Smooth muscle cell (in vitro differentiated cells): ENCODE data around the gene ANKRD6. TPM values are rescaled to one million over a fixed set of nuclear protein-coding genes. Genes with fewer than 3 reads are reported as not detected.

ENCODE experiments used
- DNase-seq: peaks from one replicate; lab custom pipeline; 2025; ENCODE audit not compliant: unreplicated experiment; lab: John Stamatoyannopoulos, UW
- H2AFZ ChIP-seq: fragments of 200-600 bp; sonication (generic); 2 replicates; pipeline ENCODE4 v1.6.0; 2016; ENCODE audit warnings: antibody characterized with exemption, low read depth, mild to moderate bottlenecking
- H3F3A ChIP-seq: fragments of 200-600 bp; sonication (generic); 2 replicates; pipeline ENCODE4 v1.6.0; 2017; ENCODE audit warnings: antibody characterized with exemption, low read depth
- H3K27ac ChIP-seq: fragments of 200-600 bp; sonication (generic); 2 replicates; pipeline ENCODE4 v1.5.1; 2016; ENCODE audit warnings: low read depth, mild to moderate bottlenecking
- H3K27me3 ChIP-seq: fragments of 200-600 bp; sonication (generic); 2 replicates; pipeline ENCODE4 v1.6.1; 2016; ENCODE audit warnings: low read depth, mild to moderate bottlenecking
- H3K36me3 ChIP-seq: fragments of 200-600 bp; sonication (generic); 2 replicates; pipeline ENCODE4 v1.5.1; 2016; ENCODE audit warnings: low read depth
- H3K4me1 ChIP-seq: fragments of 200-600 bp; sonication (generic); 2 replicates; pipeline ENCODE4 v1.5.1; 2016; ENCODE audit warnings: low read depth
- H3K4me2 ChIP-seq: fragments of 200-600 bp; sonication (generic); 2 replicates; pipeline ENCODE4 v1.6.0; 2016; ENCODE audit warnings: mild to moderate bottlenecking
- H3K4me3 ChIP-seq: fragments of 200-600 bp; sonication (generic); 2 replicates; pipeline ENCODE4 v1.5.1; 2016; ENCODE audit warnings: mild to moderate bottlenecking
- H3K79me2 ChIP-seq: fragments of 200-600 bp; sonication (generic); 2 replicates; pipeline ENCODE4 v1.6.0; 2016; ENCODE audit warnings: low read depth, mild to moderate bottlenecking
- H3K9ac ChIP-seq: fragments of 200-600 bp; sonication (generic); 2 replicates; pipeline ENCODE4 v1.6.0; 2016; ENCODE audit warnings: low read depth
- H3K9me3 ChIP-seq: fragments of 200-600 bp; sonication (generic); replicated peaks from 2 replicates; pipeline ENCODE4 v1.5.1; 2016; ENCODE audit warnings: low read depth
- H4K20me1 ChIP-seq: fragments of 200-600 bp; sonication (generic); 2 replicates; pipeline ENCODE4 v1.6.0; 2016; ENCODE audit warnings: low read depth
- WGBS: methylation state at CpG from one replicate; pipeline ENCODE4 v1.1.7; 2016; ENCODE audit warnings: low lambda C conversion rate; 5-methylcytosine and 5-hydroxymethylcytosine counted together
- polyA plus RNA-seq: library from polyadenylated mRNA; unstranded; fragments of >200 nt; fragmentation: Nextera tagmentation; extraction: Ambion mirVana; gene quantifications from 2 replicates; pipeline ENCODE4 v1.2.1, GENCODE V29; 2016
- total RNA-seq: library from RNA; depleted of rRNA; stranded (reverse); fragments of >200 nt; gene quantifications from 2 replicates; pipeline ENCODE4 v1.2.3, GENCODE V29; 2014
- TF ChIP-seq, protein P1 (sequence below): fragments of 200-600 bp; sonication (generic); IDR thresholded peaks from 2 replicates; pipeline ENCODE4 v1.5.1; 2017; ENCODE audit warnings: borderline replicate concordance, mild to moderate bottlenecking, antibody characterized with exemption; ENCODE audit not compliant: insufficient read depth, poor library complexity, severe bottlenecking

Gene ANKRD6
- total and polyA plus RNA-seq, 2 experiments from 2014 or later = 5.2 to 10.7 TPM

DNA sequence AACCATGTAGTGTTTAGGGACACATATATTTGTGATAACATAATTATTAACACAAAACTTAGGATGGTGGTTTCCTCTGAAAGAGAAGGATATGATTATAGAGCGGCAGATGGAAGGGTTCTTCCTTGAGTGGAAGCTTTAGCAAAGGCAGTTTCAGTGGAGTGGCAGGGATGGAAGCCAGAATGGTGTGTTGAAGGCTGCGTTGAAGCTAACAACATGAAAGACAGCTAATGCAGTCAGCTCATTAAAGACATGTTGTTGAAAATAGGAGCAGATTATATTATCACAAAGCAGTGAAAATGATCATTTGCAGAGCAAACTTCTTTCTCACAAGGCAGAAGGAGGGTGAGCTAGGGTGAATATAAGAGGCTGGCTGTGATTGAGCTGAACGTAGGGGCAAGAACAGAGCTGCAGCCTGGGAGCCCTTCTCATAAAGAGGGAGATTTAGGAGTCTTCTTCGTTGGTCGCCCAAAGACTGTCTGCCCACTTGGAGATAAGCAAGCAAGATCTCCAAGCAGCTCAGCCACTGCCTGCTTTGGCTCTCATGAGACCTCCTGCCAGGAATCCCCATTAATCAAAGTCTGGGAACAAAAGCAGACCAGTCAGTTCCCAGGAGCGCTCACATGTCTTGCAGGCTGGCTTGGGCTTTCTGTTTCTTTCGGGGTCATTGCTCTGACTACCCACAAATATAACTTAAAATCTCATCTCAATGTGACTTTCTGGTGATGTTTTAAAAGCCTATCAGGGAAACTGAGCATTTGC lies 2.6 kb upstream of the ANKRD6 start:
- DNase-seq = no peak
- H3K27ac ChIP-seq = no peak overlapping the region
- peaks cover 4% of the 10 kb centered on the region for H3F3A ChIP-seq
- no peak overlapping the region for H3K4me2 ChIP-seq
- peak overlapping the region; percentile 47 for H2AFZ ChIP-seq
- no peaks in the 10 kb centered on the region for H3K27me3 ChIP-seq
- H3K4me3 ChIP-seq = no peak overlapping the region
- TF ChIP-seq, protein P1, sequence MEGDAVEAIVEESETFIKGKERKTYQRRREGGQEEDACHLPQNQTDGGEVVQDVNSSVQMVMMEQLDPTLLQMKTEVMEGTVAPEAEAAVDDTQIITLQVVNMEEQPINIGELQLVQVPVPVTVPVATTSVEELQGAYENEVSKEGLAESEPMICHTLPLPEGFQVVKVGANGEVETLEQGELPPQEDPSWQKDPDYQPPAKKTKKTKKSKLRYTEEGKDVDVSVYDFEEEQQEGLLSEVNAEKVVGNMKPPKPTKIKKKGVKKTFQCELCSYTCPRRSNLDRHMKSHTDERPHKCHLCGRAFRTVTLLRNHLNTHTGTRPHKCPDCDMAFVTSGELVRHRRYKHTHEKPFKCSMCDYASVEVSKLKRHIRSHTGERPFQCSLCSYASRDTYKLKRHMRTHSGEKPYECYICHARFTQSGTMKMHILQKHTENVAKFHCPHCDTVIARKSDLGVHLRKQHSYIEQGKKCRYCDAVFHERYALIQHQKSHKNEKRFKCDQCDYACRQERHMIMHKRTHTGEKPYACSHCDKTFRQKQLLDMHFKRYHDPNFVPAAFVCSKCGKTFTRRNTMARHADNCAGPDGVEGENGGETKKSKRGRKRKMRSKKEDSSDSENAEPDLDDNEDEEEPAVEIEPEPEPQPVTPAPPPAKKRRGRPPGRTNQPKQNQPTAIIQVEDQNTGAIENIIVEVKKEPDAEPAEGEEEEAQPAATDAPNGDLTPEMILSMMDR = no peak
- H3K36me3 ChIP-seq = no peaks in the 10 kb centered on the region
- no peak overlapping the region for H3K9ac ChIP-seq
- peaks cover 12% of the 10 kb centered on the region for H3K4me1 ChIP-seq
- no peaks in the 10 kb centered on the region for H4K20me1 ChIP-seq
- WGBS = 22% methylated on average over 7 of the region's 7 CpGs
- H3K79me2 ChIP-seq = peaks cover 3% of the 10 kb centered on the region
- no peaks in the 10 kb centered on the region for H3K9me3 ChIP-seq

DNA sequence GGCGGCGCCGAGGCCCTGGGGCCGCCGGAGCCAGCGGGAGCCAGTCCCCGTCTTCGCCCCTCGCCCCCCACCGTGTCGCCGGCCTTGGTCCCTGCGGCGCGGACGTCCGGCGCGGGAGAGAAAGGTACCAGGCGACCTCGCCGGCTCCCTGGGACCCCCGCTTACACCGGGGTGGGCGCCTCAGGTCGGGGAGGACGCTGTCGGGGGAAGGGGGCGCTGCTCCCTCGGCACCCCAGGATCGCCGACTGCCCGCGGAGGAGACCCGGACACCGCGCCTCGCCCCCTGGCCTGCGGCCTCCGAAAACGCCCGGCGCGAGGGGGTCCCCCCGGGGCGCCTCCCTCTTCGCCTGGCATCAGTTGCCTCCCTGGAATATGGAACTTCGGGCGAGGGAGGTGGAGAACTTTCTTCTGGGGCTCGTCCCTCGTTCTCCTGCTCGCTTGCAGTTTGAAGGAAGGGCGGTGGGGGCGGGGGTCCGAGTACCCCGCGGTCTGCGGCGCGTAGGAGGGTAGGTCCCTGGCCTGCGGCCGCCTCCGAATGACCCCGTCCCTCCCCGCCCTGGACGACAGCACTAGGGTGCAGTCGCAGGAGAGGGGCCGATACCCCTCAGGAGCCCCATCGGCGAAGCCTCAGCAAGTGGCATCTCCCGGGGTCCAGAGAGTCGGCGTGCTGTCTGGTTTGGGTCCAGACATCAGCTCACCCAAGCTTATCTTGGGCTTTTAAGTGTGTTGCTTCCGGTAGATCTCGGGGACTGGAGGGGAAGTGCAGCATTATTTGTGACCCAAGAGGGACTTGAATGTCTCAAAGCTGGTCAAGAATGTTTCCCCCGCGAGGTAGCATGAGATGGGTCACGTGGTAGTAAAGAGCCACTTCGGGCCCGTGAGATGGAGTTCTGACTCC lies 549 bp downstream of the ANKRD6 start:
- Histone ChIP-seq H3K36me3 (no peaks in the 10 kb centered on the region), H3K9me3 (no peaks in the 10 kb centered on the region), H3K27ac (no peak overlapping the region), H4K20me1 (no peaks in the 10 kb centered on the region), H3K4me2 (peak overlapping the region; percentile 95), H3K4me3 (peak overlapping the region; percentile 84), H3F3A (peaks cover 4% of the 10 kb centered on the region), H3K4me1 (peaks cover 23% of the 10 kb centered on the region), H3K9ac (peak overlapping the region; percentile 55), H3K27me3 (no peaks in the 10 kb centered on the region), H2AFZ (peak overlapping the region; percentile 74), H3K79me2 (peaks cover 3% of the 10 kb centered on the region)
- WGBS = 3% methylated on average over 42 of the region's 80 CpGs
- TF ChIP-seq, protein P1 = no peak
- no peak for DNase-seq

GRCh38 chr6:89434150-89434499 lies 1.2 kb downstream of the ANKRD6 start:
- Histone ChIP-seq H4K20me1 (no peaks in the 10 kb centered on the region), H3K27me3 (no peaks in the 10 kb centered on the region), H3F3A (peaks cover 4% of the 10 kb centered on the region), H3K4me2 (peak overlapping the region; percentile 95), H3K4me3 (peak overlapping the region; percentile 84), H3K79me2 (peaks cover 3% of the 10 kb centered on the region), H3K9ac (no peak overlapping the region), H3K4me1 (peaks cover 23% of the 10 kb centered on the region), H3K36me3 (no peaks in the 10 kb centered on the region), H2AFZ (peak overlapping the region; percentile 74), H3K9me3 (no peaks in the 10 kb centered on the region), H3K27ac (no peak overlapping the region)
- WGBS = 90% methylated on average over 3 of the region's 3 CpGs
- TF ChIP-seq, protein P1 = no peak
- DNase-seq = no peak
